ENCODE data around the gene YAP1. TPM values are rescaled to one million over a fixed set of nuclear protein-coding genes. Genes with fewer than 3 reads are reported as not detected.

Gene YAP1
- total and polyA plus RNA-seq, 2 experiments from 2014 or later, result 11.9 to 136 TPM

DNA sequence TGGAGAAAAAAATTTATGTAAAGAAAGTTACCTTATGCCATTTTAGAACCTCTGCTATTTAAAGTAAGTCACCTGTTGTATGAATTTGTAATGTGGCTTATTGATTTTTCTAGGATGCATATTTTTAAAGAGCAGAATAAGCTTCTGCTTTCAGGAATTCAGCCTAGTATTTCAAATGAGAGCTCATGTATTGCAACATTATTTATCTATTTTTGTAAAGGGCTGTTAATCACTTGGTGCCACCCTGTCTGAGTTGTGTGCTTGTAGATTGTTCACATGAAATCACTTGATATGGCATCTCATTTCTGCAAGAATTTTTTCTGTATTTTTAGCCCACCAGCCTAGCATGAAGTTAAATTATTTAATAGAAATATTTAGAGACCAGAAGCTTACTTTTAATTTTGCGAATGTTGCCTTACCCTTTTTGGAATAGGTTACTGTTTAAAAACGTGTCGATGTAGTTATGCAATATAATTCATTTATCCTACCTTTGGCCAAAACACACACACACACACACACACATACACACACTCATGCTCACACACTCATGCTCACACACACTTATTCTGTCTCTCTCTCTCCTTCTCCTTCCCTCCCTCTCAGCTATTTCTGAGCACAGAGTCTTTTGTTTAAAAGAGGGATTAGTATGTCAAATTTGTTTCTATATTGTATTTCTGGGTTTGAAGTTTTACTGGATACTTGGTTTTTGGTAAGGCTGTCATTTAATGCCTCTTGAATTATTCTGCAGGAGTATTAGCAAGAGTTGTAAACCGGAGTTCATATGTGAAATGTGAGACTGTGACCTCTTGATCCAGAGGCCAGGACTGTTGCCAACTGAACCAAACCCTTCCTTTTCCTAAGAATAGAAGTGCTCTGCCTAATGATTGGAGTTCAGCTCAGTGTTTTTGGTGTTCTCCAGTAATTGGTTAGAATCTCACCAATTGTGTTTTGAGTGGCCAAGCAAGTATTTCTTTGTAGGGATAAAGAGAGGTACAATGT is 34.4 kb downstream of the YAP1 start:
- Histone ChIP-seq H3K27ac (peak overlapping the region; percentile 76), H3K4me3 (peak overlapping the region; percentile 13), H3K9me2 (ENCODE audit: insufficient read depth) (no peaks in the 10 kb centered on the region), H3K9me3 (ENCODE audit: low read depth) (no peaks in the 10 kb centered on the region), H3K36me3 (ENCODE audit: low read depth) (no peaks in the 10 kb centered on the region), H3K4me2 (ENCODE audit: unreplicated experiment) (peak overlapping the region; percentile 55), H3K9ac (peak overlapping the region; percentile 55), H4K20me1 (ENCODE audit: insufficient read depth) (no peaks in the 10 kb centered on the region; the same call in 1 of the 2 replicates), H3F3A (ENCODE audit: insufficient read depth) (peaks cover 63% of the 10 kb centered on the region), H3K27me3 (replicated peaks; ENCODE audit: insufficient read depth) (no peaks in the 10 kb centered on the region), H3K79me2 (ENCODE audit: insufficient read depth) (peaks cover 100% of the 10 kb centered on the region), H3K4me1 (ENCODE audit: insufficient read depth) (peaks cover 71% of the 10 kb centered on the region), H2AFZ (no peak overlapping the region)
- DNase-seq, result peak; percentile 70
- WGBS, 2 experiments (ENCODE audit: low coverage in 1 of 2, low lambda C conversion rate in 2 of 2, missing lambda C conversion rate in 2 of 2), result 4 to 6% methylated on average over 4 of the region's 4 CpGs
- no peak for TF ChIP-seq EZH2 (IDR thresholded peaks at IDR 0.05; ENCODE audit: insufficient read depth, poor library complexity, severe bottlenecking)
- in situ Hi-C loops (cut with MboI), result no loop called here

DNA sequence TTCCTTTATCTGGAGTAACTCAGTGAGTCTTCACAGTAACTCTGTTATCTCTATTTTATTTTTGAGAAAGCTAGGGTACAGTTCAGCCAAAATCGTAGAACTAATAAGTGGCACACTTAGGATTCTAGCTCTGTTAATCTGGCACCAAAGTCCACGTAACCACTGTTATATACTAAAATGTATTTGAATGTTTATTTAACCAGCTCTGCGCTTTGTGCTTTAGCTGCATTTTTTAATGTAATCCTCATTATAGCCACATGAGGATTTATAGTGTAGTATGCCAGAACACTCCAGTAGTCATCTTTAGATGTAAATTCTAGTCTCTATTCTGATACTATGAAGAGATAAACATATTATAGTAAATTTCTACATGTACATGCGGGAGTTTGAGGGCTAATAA is 36.8 kb downstream of the YAP1 start:
- TF ChIP-seq EZH2phosphoT487 (IDR thresholded peaks at IDR 0.05; ENCODE audit: insufficient read depth, low read depth) (no peak), EZH2 (IDR thresholded peaks at IDR 0.05; ENCODE audit: insufficient read depth, poor library complexity, severe bottlenecking) (no peak)
- no peak overlapping the region for H3K4me2 ChIP-seq (ENCODE audit: unreplicated experiment)
- H3K4me3 ChIP-seq, result no peak overlapping the region
- no peak overlapping the region for H2AFZ ChIP-seq
- H3K4me1 ChIP-seq (ENCODE audit: insufficient read depth), result peaks cover 50% of the 10 kb centered on the region
- DNase-seq, result no peak
- 75 to 77% methylated on average over 4 of the region's 4 CpGs for WGBS, 2 experiments (ENCODE audit: low coverage in 1 of 2, low lambda C conversion rate in 2 of 2, missing lambda C conversion rate in 2 of 2)
- peaks cover 100% of the 10 kb centered on the region for H3K79me2 ChIP-seq (ENCODE audit: insufficient read depth)
- peaks cover 42% of the 10 kb centered on the region for H3F3A ChIP-seq (ENCODE audit: insufficient read depth)
- no peaks in the 10 kb centered on the region for H3K9me3 ChIP-seq (ENCODE audit: low read depth)
- H3K27ac ChIP-seq, result no peak overlapping the region
- in situ Hi-C loops (cut with MboI), result no loop called here
- H3K9ac ChIP-seq, result no peak overlapping the region
- no peaks in the 10 kb centered on the region for H3K9me2 ChIP-seq (ENCODE audit: insufficient read depth)
- no peaks in the 10 kb centered on the region; the same call in 1 of the 2 replicates for H4K20me1 ChIP-seq (ENCODE audit: insufficient read depth)
- no peaks in the 10 kb centered on the region for H3K36me3 ChIP-seq (ENCODE audit: low read depth)
- no peaks in the 10 kb centered on the region for H3K27me3 ChIP-seq (replicated peaks; ENCODE audit: insufficient read depth)

DNA sequence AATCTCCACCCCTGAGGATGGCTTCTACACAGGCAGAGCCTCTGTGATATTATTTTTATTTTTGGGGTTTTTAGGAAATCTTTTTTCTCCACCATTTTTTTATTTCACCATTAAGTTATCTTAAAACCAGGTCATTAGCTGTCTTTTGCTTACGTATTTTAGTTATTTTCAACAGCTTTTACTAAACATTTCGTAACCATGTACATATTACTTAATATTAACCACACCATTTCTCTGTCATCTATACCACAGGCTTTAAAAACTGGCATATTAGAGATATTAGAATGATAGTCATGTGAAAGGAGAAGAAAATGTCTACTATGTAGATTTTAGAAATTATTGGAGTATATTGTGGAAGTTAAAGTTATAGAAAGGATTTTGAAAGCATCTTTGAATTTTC is 37.4 kb downstream of the YAP1 start:
- Histone ChIP-seq H3F3A (ENCODE audit: insufficient read depth) (peaks cover 41% of the 10 kb centered on the region), H3K4me1 (ENCODE audit: insufficient read depth) (peaks cover 45% of the 10 kb centered on the region), H3K4me2 (ENCODE audit: unreplicated experiment) (no peak overlapping the region), H3K9me2 (ENCODE audit: insufficient read depth) (no peaks in the 10 kb centered on the region), H3K27ac (no peak overlapping the region), H3K9ac (no peak overlapping the region), H3K36me3 (ENCODE audit: low read depth) (no peaks in the 10 kb centered on the region), H3K9me3 (ENCODE audit: low read depth) (no peaks in the 10 kb centered on the region), H3K4me3 (no peak overlapping the region), H4K20me1 (ENCODE audit: insufficient read depth) (no peaks in the 10 kb centered on the region; the same call in 1 of the 2 replicates), H3K27me3 (replicated peaks; ENCODE audit: insufficient read depth) (no peaks in the 10 kb centered on the region), H2AFZ (no peak overlapping the region), H3K79me2 (ENCODE audit: insufficient read depth) (peaks cover 100% of the 10 kb centered on the region)
- in situ Hi-C loops (cut with MboI), result no loop called here
- no peak for TF ChIP-seq EZH2phosphoT487 (IDR thresholded peaks at IDR 0.05; ENCODE audit: insufficient read depth, low read depth)
- TF ChIP-seq EZH2 (IDR thresholded peaks at IDR 0.05; ENCODE audit: insufficient read depth, poor library complexity, severe bottlenecking), result no peak
- WGBS, 2 experiments (ENCODE audit: low coverage in 1 of 2, low lambda C conversion rate in 2 of 2, missing lambda C conversion rate in 2 of 2), result 91 to 98% methylated on average over 2 of the region's 2 CpGs
- no peak for DNase-seq

GRCh38 chr11:102148059-102148458 is 37.8 kb downstream of the YAP1 start:
- Histone ChIP-seq H3K4me2 (ENCODE audit: unreplicated experiment) (no peak overlapping the region), H3K27me3 (replicated peaks; ENCODE audit: insufficient read depth) (no peaks in the 10 kb centered on the region), H3K9ac (no peak overlapping the region), H2AFZ (no peak overlapping the region), H3K79me2 (ENCODE audit: insufficient read depth) (peaks cover 100% of the 10 kb centered on the region), H3K9me3 (ENCODE audit: low read depth) (no peaks in the 10 kb centered on the region), H3K4me3 (no peak overlapping the region), H3K36me3 (ENCODE audit: low read depth) (no peaks in the 10 kb centered on the region), H3F3A (ENCODE audit: insufficient read depth) (peaks cover 41% of the 10 kb centered on the region), H3K4me1 (ENCODE audit: insufficient read depth) (peaks cover 42% of the 10 kb centered on the region), H4K20me1 (ENCODE audit: insufficient read depth) (peaks cover 2% of the 10 kb centered on the region; the same call in 1 of the 2 replicates), H3K27ac (no peak overlapping the region), H3K9me2 (ENCODE audit: insufficient read depth) (no peaks in the 10 kb centered on the region)
- in situ Hi-C loops (cut with MboI), result no loop called here
- DNase-seq, result no peak
- TF ChIP-seq EZH2phosphoT487 (IDR thresholded peaks at IDR 0.05; ENCODE audit: insufficient read depth, low read depth), result no peak
- TF ChIP-seq EZH2 (IDR thresholded peaks at IDR 0.05; ENCODE audit: insufficient read depth, poor library complexity, severe bottlenecking), result no peak
